Lower lobe of right lung (tissue), 2 donors: Measurements from ENCODE around the gene ZNF385C. TPM values are rescaled to one million over a fixed set of nuclear protein-coding genes. Genes with fewer than 3 reads are reported as not detected.

Experiments used
- ATAC-seq, 2 donors: fragments of 200-7000 bp; cut with Tn5 transposase; one replicate each; pipeline ENCODE4 v1.9.1; 2020 to 2022; ENCODE audit warnings: mild to moderate bottlenecking in 2 of 2, moderate library complexity in 2 of 2
- DNase-seq: peaks from one replicate; pipeline ENCODE4 v3.0.0-alpha.2; 2020
- H3K27ac ChIP-seq: fragments of 200-600 bp; one replicate; pipeline ENCODE4 v1.8.0; 2022
- H3K27me3 ChIP-seq: fragments of 200-600 bp; one replicate; pipeline ENCODE4 v1.8.0; 2022; ENCODE audit warnings: low read depth
- H3K36me3 ChIP-seq: fragments of 200-600 bp; one replicate; pipeline ENCODE4 v1.8.0; 2022; ENCODE audit warnings: mild to moderate bottlenecking
- H3K4me1 ChIP-seq: fragments of 200-600 bp; one replicate; pipeline ENCODE4 v1.8.0; 2022
- H3K4me3 ChIP-seq: fragments of 200-600 bp; one replicate; pipeline ENCODE4 v1.8.0; 2022; ENCODE audit warnings: mild to moderate bottlenecking
- H3K9me3 ChIP-seq: fragments of 200-600 bp; one replicate; pipeline ENCODE4 v1.8.0; 2022
- CTCF ChIP-seq: fragments of 200-600 bp; IDR thresholded peaks from one replicate; pipeline ENCODE4 v1.8.0; 2022; ENCODE audit warnings: antibody characterized with exemption, mild to moderate bottlenecking
- intact Hi-C: fragments of 100-400 bp; cut with DNase I; formaldehyde crosslinking; loops from one replicate; pipeline ENCODE4 v1.11.0; 2022
- total RNA-seq: library from RNA; stranded (reverse); fragmentation: NEBNext Ultra II Directional; extraction: Animal tissue kit (Norgen Biotek cat#: 25700); gene quantifications from one replicate; pipeline ENCODE4 v1.2.1, GENCODE V29; 2021
- donor health status: DM: no; HTN: yes; CAD: no; lungs with severe emphysema.

The ZNF385C gene
- total RNA-seq, 1 donor from 2014 or later: 1.2 TPM

DNA sequence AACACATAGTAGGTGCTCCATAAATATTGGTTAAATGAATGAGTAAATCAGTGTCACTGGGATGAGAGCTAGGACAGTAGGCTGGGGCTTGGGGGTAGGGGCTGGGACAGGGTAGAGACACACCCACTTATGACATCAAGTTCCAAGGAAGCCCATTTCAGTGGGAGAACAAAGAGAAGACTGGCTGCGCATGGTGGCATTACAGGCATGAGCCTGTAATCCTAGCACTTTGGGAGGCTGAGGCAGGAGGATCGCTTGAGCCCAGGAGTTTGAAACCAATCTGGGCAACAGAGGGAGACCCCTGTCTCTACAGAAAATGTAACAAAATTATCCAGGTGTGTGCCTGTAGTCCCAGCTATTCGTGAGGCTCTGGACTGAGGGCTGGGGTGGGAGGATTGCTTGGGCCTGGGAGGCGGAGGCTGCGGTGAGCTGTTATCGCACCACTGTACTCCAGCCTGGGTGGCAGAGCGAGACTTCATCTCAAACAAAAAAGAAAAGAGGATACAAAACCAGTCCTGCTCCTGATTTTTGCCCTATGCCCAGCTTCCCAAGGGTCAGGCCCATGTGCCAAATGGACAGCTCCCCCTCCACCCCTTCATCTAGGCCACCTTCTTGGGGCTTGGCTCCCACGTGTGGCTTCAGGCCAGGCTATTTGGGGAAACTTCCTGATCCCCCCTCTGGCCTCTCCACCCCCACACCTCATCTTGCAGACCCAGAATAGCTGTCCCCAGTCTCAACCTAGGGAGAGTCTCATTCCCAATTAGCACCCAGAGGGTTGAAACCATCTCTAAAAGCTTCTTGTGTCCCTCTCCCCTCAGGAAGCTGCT, 7.1 kb downstream of the ZNF385C start:
- H3K4me3 ChIP-seq: no peak overlapping the region
- H3K9me3 ChIP-seq: no peaks in the 10 kb centered on the region
- no peak for DNase-seq
- ATAC-seq: no peak
- no peaks in the 10 kb centered on the region for H3K4me1 ChIP-seq
- H3K27me3 ChIP-seq: peaks cover 18% of the 10 kb centered on the region
- intact Hi-C loops: no loop called here
- no peak overlapping the region for H3K27ac ChIP-seq
- TF ChIP-seq CTCF: no peak
- no peaks in the 10 kb centered on the region for H3K36me3 ChIP-seq

DNA sequence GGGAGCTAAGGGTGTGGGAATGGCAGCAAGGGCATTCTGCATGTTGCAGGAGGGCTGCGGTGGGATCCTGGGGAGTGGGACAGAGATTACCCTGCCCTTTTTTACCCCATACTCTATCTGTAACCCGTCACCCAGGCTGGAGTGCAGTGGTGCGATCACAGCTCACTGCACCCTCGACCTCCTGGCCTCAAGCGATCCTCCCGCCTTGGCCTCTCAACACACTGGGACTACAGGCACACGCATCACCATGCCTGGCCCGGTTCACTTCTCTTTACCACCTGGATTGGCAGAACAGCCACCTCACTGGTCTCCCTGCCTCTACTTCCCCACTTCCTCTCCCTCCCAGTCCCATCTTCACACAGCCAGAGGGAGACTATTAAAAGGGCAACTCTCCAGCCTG, 9.5 kb downstream of the ZNF385C start:
- Histone ChIP-seq H3K4me1 (no peaks in the 10 kb centered on the region), H3K27ac (no peak overlapping the region), H3K9me3 (no peaks in the 10 kb centered on the region), H3K4me3 (no peak overlapping the region), H3K36me3 (no peaks in the 10 kb centered on the region), H3K27me3 (peaks cover 14% of the 10 kb centered on the region)
- no peak for TF ChIP-seq CTCF
- DNase-seq: no peak
- ATAC-seq: no peak
- intact Hi-C loops: no loop called here

DNA sequence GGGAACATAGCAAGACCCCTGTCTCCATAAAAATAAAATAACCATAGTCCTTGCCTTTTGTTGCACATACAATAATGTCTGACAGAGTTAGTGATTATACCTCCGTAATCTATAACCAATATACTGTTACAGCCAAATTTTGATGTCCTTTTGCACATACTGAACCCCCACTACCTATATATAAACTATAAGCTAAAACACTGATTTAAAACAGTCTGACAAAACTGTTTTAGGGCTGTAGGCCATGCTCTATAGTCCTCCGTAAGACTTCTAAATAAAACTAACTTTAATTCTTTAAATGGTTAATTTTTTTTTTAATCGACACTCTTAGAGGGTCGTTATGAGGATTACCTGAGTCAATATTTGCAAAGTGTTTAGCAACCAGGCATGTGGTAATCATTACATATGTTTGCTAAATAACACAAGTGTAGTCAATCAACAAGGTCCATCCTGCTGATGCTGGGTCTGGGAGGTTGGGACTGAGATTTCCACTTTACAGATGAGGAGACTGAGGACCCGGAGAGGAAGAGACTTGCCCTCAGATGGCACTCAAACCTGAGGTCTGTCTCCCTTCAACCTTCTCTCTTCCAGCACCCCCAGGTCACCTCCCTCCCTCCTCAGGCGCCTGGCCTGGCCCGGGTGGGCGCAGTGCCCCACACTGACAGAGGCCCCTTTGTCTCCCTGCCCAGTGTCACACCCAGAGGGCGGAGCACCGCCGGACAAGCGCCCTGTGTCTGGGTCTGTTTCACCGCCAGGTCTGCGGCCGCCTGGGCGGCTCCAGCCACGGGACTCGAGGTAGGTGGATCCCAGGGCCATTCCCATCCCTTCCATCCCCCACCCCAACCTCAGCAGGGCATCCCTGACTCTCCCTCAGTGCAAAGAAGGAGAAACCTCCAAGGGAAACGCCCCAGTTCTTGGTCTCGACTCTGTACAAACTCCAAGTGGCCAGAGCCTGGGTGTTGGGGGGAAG, 10.3 kb downstream of the ZNF385C start:
- Histone ChIP-seq H3K36me3 (no peaks in the 10 kb centered on the region), H3K9me3 (no peaks in the 10 kb centered on the region), H3K27me3 (peaks cover 14% of the 10 kb centered on the region), H3K4me3 (no peak overlapping the region), H3K4me1 (no peaks in the 10 kb centered on the region), H3K27ac (no peak overlapping the region)
- intact Hi-C loops: no loop called here
- no peak for TF ChIP-seq CTCF
- DNase-seq: no peak
- peak in 1 of 2 donors; percentile 50 for ATAC-seq

DNA sequence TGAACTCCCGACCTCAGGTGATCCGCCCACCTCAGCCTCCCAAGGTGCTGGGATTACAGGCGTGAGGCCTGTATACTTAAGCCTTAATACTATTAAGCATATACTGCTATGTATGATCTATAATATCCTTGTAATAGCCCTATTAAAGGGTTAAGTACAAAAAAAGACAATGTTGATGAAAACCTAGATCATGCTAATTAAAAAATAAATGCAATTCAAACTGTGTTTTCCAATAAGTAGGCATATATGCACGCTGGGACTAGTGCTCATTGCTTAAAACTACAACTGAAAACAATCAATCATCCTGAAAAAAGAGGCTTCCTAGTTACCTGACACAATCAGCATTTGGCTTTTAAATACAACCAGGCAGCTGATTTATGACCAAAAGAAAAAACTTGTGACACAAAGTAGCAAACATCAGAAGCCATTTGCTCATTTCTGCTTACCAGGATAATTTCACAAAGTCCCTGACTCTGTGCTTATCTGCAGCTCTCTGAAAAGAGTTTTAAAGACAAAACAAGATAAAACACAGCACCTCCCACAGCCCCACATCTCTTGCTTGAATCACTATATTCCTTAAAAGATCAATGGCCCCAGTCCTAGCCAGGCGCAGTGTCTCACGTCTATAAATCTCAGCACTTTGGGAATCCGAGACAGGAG, 11.1 kb downstream of the ZNF385C start:
- Histone ChIP-seq H3K27me3 (peaks cover 14% of the 10 kb centered on the region), H3K36me3 (no peaks in the 10 kb centered on the region), H3K9me3 (no peaks in the 10 kb centered on the region), H3K4me3 (no peak overlapping the region), H3K4me1 (no peaks in the 10 kb centered on the region), H3K27ac (no peak overlapping the region)
- no peak for ATAC-seq
- TF ChIP-seq CTCF: no peak
- intact Hi-C loops: no loop called here
- DNase-seq: no peak

DNA sequence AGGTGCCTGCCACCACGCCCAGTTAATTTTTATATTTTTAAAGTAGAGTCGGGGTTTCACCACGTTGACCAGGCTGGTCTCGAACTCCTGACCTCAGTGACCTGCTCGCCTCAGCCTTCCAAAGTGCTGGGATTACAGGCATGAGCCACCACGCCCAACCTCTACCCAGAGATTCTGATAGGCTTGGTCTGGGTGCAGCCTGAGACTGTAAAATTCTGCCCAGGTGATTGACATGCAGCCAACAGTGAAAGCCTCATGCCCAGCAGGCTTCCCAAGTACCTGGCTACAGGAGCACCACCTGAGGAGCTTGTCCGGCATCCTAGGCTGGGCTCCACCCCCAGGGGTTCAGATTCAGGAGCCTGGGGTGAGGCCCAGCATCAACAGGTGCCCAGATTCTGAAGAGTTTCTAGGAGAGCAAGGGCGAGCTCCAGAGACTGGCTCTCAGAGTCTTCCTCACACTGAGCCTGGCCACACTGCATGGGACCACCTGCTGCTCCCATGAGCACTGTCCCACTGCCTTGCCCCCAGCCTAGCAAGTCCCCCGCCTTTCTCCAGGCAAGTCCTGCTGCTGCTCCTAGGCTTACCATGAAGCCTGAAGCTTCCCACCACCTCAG, 16.6 kb downstream of the ZNF385C start:
- H3K9me3 ChIP-seq: no peaks in the 10 kb centered on the region
- no peaks in the 10 kb centered on the region for H3K27me3 ChIP-seq
- no peak for TF ChIP-seq CTCF
- no peak for DNase-seq
- no peak overlapping the region for H3K27ac ChIP-seq
- no peak for ATAC-seq
- no peaks in the 10 kb centered on the region for H3K36me3 ChIP-seq
- no peaks in the 10 kb centered on the region for H3K4me1 ChIP-seq
- intact Hi-C loops: no loop called here
- H3K4me3 ChIP-seq: no peak overlapping the region
